GM23338 (cell line): ENCODE data around the gene EP400.

Experiments used
- EZH2phosphoT487 ChIP-seq: fragments of 200-600 bp; sonication (generic); IDR thresholded peaks from one replicate; pipeline ENCODE4 v1.8.1; 2018; ENCODE audit warnings: antibody characterized with exemption; ENCODE audit not compliant: unreplicated experiment
- ZNF114 ChIP-seq: fragments of 250-450 bp; sonication (Bioruptor Pico); IDR thresholded peaks from 2 replicates; pipeline ENCODE4 v1.5.0; 2020; ENCODE audit warnings: mild to moderate bottlenecking, moderate library complexity
- TF ChIP-seq, protein P1 (sequence below), 2 experiments: fragments of 200-600 bp in 1 of 2; sonication (generic) in 1 of 2; conservative IDR thresholded peaks; 2 replicates each; pipeline versions ENCODE4 v1.5.1 to v1.6.1; 2016 to 2017; ENCODE audit warnings: antibody characterized with exemption in 2 of 2, low read depth in 2 of 2, mild to moderate bottlenecking in 2 of 2, moderate library complexity in 1 of 2

DNA sequence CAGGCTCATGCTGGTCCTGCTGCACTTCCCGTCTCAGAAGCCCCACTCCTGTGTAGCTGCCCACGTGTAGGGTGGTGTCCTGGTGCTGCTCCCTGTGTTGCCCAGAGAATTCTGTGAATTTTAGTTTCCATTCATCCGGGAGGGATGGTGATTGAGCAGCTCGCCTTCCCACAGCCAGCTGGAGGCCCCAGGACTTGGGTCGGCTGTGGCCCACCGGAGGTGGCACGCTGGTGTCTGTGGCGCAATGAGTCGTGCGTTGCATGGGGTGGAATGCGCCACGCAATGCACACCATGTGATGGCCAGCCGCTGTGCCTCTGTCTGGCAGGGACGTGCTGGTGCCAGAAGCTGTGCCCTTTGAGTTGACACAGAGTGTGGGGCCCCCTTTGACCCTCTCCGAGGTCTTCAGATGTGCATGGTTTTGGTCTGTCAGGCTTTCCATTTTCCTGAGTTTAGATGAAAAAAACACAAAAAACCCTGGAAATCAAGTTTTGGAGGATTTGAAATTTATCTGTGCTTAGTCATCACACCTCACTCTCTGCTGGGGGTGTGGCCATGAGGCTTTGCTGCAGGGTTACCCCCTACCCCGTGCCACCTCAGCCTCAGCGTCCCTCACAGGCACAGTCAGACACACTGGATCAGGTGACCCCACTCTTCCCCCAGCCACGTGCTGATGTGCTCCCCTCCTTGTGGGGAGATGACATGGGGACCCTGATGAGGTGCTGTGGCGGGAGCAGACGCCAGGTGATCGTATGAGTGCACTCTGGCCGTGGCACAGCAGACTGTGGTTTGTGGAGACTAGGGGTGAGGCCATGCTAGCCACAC lies 64.6 kb downstream of the EP400 start:
- TF ChIP-seq, protein P1, sequence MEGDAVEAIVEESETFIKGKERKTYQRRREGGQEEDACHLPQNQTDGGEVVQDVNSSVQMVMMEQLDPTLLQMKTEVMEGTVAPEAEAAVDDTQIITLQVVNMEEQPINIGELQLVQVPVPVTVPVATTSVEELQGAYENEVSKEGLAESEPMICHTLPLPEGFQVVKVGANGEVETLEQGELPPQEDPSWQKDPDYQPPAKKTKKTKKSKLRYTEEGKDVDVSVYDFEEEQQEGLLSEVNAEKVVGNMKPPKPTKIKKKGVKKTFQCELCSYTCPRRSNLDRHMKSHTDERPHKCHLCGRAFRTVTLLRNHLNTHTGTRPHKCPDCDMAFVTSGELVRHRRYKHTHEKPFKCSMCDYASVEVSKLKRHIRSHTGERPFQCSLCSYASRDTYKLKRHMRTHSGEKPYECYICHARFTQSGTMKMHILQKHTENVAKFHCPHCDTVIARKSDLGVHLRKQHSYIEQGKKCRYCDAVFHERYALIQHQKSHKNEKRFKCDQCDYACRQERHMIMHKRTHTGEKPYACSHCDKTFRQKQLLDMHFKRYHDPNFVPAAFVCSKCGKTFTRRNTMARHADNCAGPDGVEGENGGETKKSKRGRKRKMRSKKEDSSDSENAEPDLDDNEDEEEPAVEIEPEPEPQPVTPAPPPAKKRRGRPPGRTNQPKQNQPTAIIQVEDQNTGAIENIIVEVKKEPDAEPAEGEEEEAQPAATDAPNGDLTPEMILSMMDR (conservative IDR thresholded peaks at IDR 0.05; ENCODE audit: low read depth in 2 of 2): no peak
- no peak for TF ChIP-seq ZNF114
- no peak for TF ChIP-seq EZH2phosphoT487
